HG03442 (cell line): ENCODE results near the gene TAS1R2.
"Not testable (repeated sequence)": the region's sequence is repeated elsewhere in the genome, so short reads cannot be mapped to it uniquely, and the experiment has no call there.

Source experiments
- ATAC-seq: cut with Tn5 transposase; IDR thresholded peaks from one replicate; pipeline ENCODE4 v1.9.1; 2021; ENCODE audit warnings: mild to moderate bottlenecking, moderate library complexity; ENCODE audit not compliant: unreplicated experiment

Gene TAS1R2

DNA sequence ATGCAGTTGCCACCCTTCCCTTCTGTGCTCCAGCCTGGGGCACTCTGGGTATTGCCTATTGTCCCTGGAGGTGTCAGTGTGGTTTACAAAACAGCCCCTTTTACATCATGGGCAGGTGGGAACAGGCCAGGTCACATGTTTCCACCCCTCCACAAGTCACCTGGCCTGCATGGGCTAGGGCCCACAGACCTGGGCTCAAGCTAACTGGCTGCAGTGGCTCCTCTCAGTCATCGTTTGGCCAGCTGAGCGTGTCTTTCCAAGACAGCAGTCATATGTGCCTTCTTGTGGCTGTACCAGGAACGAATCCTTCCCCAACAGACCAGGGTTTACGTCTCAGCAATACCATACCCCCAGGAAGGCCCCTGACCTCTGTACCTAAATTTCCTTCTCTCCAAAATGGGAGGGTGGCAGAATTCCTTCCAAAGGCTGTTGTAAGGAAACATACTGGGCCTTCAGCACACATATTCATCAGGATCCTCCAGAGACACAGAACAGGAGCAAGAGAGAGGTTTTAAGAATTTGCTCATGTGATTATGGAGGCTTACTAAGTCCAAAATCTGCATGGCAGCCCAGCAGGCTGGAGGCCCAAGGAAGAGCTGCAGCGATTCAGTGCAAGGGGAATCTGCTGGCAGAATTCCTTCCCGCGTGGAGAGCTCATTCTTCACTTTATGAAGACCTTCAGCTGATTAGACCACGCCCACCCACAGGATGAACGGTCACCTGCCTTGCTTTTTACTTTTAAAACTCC is 10.6 kb upstream of the TAS1R2 start:
- no peak for ATAC-seq

DNA sequence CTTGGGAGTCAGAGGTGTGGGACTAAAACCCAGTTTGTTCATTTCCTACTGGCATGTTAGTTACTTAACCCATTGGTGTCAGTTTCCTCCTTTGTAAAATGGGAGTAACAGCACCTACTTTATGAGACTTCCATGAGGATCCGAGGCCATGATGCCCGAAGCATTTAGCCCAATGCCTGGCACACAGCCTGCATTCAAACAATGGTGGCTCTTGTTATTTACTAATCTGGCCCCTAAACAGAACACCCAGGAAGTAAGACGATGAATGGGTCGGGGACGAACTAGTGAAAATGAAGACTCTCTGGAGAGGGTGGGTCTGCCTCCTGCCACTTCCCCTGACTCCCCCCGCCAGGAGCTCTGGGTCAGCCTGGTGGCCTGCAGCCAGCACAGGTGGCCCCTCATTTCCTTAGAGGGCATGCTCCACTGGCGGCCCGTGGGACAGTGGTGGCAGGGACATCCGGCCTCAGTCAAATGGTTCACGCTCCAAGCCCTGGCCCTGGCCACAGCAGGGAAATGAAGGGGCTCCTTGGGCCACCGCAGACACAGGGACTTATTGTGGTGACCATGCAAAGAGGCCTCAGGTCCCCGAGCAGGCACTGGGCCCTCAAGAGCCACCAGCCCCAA is 9.5 kb upstream of the TAS1R2 start:
- ATAC-seq, result no peak

DNA sequence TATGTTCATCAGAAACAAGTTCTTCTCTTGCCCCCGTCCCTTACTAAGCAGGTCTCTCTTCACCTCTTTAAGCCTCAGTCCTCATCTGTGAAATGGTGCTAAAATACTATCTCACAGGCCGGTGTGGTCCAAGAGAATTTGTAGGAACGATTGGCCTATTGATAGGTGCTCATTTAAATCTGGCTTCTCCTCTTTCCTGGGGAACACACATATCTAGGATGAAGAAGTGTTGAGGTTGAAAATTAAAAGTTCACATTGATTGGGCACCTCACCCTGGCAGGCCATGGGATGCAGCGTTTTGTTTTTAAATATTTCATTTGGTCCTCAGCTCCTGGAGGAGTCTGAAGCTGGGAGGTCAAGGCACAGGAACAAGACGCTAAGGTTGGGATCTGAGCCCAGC is 8.9 kb upstream of the TAS1R2 start:
- ATAC-seq, result no peak

DNA sequence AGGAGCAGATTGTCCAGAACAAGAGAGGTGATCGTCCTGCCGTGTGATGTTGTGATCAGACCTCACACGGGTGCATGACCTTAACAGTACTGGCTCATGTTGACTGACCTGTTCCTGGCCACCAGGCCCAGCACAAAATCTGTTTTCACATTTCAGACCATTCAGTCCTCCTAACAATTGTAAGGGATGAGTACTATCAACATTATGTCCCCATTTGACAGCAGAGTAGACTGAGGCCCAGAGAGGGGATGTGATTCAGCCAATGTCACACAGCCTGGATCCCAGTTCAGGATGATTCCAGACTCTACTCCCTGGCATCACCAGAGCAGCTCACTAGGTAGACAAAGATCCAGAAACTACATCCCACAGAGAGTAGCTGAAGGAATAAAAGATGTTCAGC is 7.4 kb upstream of the TAS1R2 start:
- ATAC-seq, result no peak

DNA sequence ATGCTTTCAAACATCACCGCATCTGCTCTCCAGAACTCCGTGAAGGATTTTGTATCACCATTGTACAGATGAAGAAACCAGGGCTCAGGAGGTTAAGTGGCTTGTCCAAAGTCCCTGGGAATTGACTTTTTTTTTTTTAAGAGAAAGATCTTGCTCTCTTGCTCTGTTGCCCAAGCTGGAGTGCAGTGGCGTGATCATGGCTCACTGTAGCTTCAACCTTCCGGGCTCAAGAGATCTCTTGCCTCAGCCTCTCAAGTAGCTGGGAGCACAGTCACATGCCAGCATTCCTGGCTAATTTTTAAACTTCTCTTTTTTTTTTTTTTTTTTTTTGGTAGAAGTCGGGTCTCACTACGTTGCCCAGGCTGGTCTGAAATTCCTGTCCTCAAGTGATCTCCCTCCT is 6.9 kb upstream of the TAS1R2 start:
- no peak for ATAC-seq

DNA sequence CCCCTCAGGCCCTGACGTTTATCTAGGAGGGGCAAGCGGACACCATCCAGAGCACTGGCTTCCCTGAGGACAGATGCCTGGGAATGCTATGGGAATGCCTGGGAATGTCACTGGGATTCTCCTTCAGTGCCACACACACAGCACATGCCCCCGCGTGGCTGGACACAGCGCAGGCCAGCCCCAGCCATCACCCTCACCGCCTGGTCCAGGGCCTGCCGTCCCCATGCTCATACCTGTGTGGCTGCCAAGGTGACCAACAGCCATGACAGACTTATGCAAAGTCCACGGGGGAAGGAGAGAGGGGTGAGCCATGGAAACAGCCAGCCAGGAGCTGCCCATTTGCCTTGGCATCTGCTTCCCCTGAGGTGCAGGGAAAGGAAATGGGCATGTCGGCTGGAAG is 5.7 kb upstream of the TAS1R2 start:
- no peak for ATAC-seq

DNA sequence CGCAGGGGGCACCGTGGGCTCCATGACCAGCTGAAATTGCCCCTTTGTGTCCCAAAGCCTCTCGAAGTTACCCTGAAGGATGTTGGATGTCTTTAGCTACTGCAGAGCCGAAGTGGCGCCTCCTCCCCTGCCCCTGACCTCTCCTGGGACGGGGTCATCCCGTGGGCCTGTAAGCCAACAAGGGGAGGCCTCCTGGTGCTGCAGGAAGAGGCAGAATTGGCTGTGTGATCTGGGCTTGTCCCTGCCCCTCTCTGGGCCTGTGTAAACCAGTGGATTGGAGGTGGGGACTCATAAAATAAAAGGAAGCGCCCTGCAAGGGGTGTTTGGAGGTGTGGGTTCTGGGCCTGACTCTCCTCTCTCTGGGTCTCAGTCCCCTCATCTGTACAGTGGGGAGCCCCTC is 2.1 kb upstream of the TAS1R2 start:
- ATAC-seq, result no peak

DNA sequence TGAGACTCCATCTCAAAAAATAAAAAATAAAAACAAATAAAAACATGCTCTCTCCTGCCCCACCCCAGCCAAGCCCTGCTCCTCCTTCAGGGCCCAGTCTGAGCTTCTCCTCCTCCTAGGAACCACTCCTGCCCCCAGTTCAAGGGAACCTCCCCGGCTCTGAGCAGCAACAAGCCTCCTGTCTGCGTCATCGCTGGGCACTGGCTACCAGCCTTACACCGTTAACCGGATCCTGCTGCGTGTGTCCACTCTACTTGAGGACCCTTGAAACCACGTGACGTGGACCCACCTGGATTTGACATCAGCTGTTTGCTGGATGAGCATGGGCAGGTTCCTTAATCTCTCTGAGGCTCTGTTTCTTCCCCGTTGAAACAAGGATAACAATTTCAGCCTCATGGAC is 1.6 kb upstream of the TAS1R2 start:
- ATAC-seq, result no peak

DNA sequence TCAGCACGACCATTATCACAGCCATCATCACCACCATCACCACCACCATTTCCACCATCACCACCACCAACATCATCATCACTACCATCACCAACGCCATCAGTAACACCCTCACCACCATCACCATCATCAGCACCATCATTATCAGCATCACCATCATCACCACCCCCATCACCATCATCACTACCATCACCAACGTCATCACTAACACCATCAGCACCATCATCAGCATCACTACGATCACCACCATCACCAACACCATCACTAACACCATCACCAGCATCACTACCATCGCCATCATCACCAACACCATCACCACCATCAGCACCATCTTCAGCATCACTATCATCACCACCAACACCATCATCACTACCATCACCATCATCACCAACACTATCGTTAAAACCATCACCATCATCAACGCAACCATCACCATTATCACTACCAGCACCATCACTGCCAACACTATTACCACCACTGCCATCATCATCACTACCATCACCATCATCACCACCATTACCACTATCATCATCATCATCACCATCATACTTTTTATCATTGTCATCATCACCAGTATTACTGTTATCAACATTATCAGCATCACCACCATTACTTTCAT is 1.3 kb downstream of the TAS1R2 start:
- ATAC-seq, result no peak

DNA sequence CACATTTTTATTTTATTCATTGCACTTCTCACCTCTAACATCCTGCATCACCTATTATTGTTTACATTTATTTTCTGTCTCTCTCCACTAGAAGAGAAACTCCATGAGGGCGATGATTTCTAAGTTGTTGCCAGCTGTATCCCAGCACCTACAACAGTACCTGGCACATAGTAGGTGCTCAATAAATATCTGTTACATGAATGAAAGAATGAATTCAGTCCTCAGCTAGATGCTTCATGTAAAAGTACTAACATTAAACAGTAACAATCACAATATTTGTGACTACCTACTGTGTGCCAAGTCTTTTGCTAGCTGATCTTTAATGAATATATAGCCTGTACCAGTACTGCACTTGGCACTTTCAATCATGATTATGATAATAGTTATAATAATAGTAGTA is 3.0 kb downstream of the TAS1R2 start:
- no peak for ATAC-seq

DNA sequence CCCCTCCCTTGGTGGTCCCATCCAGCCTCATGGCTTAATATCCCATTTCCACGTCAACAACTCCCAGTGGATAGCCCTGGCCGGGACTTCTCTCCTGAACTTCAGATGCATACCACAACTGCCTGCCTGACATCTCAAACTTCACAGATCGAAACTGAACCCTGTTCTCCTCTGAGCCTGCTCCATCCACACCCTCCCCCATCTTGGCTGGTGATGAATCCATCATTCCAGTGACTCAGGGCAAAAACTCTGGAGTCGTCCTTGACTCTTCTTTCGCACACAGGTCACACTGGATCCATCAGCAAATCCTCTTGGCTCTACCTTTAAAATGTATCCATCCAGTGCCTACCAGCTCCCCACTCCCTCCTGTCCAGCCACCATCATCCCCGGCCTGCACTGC is 3.9 kb downstream of the TAS1R2 start:
- no peak for ATAC-seq

DNA sequence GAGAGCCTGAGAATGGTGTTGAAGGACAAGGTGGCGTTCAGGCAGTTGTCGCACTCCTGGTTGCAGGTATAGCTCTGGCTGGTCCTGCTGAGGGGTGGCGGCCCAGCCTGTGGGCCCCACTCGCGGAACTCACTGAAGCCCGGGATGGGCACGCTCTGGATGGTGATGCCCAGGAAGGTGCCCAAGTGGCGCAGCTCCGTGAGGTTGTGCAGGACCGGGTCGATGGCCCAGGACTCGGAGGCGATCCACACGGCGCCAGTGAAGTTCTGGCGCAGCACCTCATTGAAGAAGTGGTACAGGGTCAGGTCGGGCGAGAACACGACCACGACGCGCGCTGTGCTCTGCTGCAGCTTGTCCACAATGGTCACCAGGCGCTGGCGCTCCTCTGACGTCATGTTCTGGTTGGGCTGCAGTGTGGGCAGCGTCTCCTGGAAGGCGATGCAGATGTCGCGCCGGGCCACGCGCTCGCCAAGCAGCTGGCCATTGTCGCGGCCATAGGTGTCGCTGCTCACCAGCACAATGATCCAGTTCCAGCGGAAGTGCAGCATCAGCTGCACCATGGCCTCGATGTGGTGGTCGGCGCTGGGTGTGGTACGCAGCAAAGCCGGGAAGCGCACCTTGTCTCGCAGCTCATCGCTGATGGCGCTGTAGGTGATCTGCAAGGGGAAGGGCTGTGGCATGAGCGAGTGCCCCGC is 5.0 kb downstream of the TAS1R2 start:
- ATAC-seq, result no peak

DNA sequence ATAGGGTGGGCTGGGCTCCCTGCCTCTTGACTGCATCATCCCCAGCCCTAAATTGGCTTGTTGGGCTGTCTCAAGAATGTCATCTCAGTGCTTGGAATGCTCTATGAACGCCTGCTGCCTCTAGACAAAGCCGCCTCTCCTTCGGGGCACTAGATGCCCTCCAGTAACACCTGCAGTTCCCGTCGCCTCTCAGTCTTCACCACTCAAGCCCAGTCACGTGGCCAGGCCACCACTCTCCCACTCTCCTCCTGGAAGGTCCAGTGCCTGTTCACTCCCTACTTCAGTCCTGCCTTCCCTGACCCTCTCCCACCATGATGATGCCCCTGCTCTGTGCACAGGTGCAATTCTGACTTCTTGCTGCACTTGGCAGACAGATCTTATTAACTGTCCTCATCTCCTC is 7.0 kb downstream of the TAS1R2 start:
- no peak for ATAC-seq

DNA sequence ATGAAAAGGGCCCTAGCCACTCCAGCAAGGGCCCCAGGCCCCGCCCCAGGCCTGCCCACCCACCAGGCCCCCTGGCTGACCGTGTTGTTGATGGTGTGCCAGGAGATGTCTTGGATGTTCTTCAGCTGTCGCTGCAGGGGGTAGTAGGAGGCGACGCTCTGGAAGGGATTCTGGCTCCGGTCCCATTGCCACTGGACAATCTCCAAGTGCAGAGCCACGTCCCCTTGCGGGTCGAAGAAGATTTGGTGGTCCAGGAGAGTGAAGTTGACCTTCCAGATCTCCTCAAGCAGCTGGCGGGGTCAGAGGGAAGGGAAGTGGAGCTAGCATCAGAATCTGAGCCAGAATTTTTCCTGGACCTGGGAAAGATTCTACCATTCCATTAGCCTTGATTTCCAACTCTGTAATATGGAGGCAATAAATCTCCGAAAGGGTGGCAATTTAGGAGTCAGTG is 10.2 kb downstream of the TAS1R2 start:
- ATAC-seq, result no peak

DNA sequence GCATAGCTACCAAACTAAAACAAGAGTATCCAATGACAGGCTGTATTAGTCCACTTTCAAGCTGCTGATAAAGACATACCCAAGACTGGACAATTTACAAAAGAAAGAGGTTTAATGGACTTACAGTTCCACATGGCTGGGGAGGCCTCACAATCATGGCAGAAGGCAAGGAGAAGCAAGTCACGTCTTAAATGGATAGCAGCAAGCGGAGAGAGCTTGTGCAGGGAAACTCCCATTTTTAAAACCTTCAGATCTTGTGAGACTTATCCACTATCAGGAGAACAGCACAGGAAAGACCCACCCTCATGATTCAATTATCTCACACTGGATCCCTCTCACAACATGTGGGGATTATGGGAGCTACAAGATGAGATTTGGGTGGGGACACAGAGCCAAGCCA is 11.7 kb downstream of the TAS1R2 start:
- ATAC-seq, result not testable (repeated sequence)

DNA sequence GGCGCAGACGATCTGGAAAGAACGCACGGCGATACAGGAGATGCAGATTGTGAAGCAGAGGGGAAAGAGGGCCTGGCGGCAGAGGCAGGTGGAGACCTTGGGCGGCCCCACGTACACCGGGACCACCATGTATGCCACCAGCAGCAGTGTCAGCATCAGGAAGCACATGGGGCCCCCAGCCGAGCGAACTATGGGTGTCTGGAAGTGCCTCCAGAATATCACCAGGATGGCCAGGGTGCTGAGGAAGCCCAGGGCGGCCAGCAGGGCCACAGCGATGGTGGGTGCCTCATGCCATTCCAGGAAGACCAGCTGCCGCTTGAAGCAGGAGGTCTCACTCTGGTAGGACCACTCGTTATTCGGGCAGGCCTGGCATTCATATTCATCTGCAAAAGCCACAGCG is 19.3 kb downstream of the TAS1R2 start:
- no peak for ATAC-seq

DNA sequence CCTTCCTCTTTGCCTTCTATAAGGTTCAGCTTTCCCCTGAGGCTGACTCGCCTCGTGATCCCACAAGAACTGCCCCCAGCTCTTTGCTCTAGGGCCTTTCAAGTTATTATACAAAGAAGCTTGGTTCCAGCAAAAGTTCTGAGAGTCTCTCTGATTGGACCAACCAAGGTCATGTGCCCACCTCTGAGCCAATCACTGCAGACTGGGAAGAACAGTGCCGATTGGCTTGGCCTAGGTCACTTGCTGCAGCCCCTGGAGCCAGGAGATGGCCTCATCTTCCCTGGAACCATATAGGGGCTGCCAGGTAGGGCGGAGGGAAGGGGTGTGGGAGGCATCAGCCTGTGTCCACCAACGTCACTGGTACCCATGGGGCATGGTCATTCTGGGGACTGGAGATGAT is 22.8 kb downstream of the TAS1R2 start:
- ATAC-seq, result no peak

DNA sequence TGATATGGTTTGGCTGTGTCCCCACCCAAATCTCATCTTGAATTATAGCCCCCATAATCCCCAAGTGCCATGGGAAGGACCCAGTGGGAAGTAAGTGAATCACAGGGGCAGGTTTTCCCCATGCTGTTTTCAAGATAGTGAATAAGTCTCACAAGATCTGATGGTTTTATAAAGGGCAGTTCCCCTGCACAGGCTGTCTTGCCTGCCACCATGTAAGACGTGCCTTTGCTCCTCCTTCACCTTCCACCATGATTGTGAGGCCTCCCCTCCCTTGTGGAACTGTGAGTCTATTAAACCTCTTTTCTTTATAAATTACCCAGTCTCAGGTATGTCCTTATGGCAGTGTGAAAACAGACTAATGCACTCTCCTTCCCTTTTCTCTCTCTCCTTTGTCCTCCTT is 27.1 kb downstream of the TAS1R2 start:
- ATAC-seq, result not testable (repeated sequence)

DNA sequence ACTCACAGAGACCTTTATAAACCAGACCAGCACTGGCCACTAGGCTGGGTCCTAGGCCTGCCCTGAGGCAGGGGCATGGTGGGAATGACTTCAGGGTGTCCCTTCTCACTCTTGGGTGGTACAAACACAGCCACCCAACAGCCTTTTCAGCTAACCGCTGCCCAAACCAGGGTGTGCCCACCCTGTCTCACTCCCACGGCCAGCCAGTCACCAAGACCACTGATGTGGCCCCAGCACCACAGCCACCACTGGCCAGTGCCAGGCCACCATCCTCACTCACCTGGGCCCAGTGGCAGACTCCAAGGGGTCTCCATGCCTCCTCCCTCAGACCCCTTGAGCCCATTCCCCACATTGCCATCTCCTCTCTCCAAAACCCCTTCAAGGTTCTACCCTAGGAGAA is 27.8 kb downstream of the TAS1R2 start:
- no peak for ATAC-seq

DNA sequence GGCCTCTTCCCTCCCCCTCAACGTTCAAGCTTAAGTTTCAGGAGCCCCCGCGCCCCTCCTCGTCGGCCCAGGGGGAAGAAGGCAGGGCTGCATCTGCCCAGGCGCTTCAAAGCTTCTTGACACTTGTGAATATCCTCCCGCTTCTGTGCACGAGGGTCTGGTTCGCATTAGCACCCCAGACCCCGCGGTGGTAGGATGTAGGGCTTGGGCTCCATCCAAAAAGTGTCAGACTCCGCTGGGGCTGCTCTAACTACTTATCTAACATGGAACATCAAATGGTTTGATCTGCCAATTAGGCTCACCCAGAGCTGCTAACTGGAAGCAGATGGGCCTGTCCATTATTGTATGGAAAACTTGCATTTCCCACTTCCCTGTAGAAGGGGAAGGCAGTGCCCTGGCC is 28.9 kb downstream of the TAS1R2 start:
- no peak for ATAC-seq

DNA sequence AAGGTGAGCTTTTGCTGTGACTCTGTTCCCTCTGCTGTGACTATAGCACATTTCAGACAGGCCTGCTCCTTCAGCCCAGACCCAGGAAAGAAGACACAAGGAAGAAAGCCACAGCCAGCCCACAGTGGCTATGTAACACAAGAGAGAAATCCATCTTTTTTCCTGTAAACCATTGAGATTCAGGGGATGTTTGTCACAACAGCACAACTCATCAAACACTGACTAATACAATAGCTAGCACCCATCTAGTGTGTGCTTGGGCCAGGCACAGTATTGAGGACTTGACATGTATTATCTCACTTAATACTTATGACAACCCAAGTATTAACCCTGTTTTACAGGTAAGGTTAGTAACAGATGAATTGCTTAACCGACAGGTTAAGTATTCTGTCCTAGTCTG is 29.8 kb downstream of the TAS1R2 start:
- no peak for ATAC-seq

DNA sequence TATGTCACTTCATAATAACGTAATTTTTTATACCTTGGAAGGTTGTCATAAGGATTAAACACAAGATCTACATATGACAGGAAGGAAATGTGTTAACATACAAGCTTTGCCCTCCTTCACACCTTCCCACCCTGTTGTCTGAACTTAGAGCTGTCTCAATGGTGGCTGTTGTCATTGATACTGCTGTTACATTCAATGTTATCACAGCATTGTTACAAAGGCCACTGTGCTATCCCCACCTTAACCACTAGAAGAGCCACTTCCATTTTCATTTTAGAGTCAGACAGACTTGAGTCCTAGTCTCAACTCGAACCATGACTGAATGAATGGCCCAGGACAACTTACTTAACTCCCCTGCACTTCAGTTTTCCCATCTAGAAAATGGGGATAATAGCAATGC is 31.2 kb downstream of the TAS1R2 start:
- no peak for ATAC-seq
